Measurements from ENCODE around the gene EIF3L. TPM values are rescaled to one million over a fixed set of nuclear protein-coding genes. Genes with fewer than 3 reads are reported as not detected.

Gene EIF3L
- total RNA-seq, 1 donor from 2014 or later: 420 TPM

DNA sequence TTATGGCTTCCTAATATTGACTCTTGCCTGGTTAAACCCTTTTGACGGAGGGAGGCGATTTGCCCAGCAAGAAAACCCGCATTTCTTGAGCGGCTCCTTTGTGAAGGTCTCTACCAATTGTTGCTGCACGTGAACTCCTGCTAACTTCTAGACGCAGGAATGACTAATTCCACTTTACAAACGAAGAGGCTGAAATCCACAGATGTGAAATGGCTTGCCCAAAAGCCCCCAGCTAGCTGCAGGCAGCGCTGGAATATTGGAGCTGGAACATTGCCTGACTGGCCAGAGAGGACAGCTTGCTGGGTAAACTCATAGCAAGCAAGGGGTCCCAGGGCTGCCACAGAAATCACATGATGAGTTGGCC lies 40.9 kb upstream of the EIF3L start:
- DNase-seq (ENCODE audit: low read depth) (peak; percentile 33), FAIRE-seq (no peak)
- TF ChIP-seq CTCF (IDR thresholded peaks at IDR 0.05; ENCODE audit: insufficient read depth, low read length, severe bottlenecking): no peak
- Histone ChIP-seq H3K27me3 (ENCODE audit: control insufficient read depth, insufficient read depth, low read length) (no peaks in the 10 kb centered on the region), H3K4me3 (ENCODE audit: low read depth, low read length) (peak overlapping the region; percentile 55), H3K36me3 (ENCODE audit: control insufficient read depth, insufficient read depth, low read length) (peaks cover 2% of the 10 kb centered on the region)

DNA sequence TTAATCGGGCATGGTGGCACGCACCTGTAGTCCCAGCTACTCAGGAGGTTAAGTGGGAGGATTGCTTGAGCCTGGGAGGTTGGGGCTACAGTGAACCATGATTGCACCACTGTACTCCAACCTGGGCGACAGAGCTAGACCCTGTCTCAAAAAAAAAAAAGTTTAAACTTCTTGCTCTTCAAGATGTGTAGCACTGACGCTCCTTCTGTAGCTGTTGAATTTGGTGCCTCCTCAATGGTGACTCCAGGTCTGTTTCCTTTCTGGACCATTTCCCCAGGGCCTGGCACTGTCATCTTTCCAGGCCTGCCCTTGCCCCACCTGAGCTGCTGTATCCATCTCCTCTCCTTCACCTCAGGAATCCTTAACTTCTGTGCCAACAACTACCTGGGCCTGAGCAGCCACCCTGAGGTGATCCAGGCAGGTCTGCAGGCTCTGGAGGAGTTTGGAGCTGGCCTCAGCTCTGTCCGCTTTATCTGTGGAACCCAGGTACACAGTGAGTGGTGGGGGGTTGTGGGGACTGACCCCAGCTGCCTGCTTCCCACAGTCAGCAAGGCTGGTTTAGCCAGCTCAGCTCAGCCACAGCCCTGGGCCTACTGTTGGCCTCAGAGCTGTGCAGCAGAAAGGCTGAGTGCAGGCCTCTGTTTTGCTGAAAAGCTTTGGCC lies 39.4 kb upstream of the EIF3L start:
- Histone ChIP-seq H3K4me3 (ENCODE audit: low read depth, low read length) (no peak overlapping the region), H3K36me3 (ENCODE audit: control insufficient read depth, insufficient read depth, low read length) (peaks cover 3% of the 10 kb centered on the region), H3K27me3 (ENCODE audit: control insufficient read depth, insufficient read depth, low read length) (no peaks in the 10 kb centered on the region)
- peak; percentile 32 for FAIRE-seq
- DNase-seq (ENCODE audit: low read depth): no peak
- TF ChIP-seq CTCF (IDR thresholded peaks at IDR 0.05; ENCODE audit: insufficient read depth, low read length, severe bottlenecking): no peak

- Histone ChIP-seq H3K27me3 (ENCODE audit: control insufficient read depth, insufficient read depth, low read length) (no peaks in the 10 kb centered on the region), H3K36me3 (ENCODE audit: control insufficient read depth, insufficient read depth, low read length) (peaks cover 8% of the 10 kb centered on the region), H3K4me3 (ENCODE audit: low read depth, low read length) (no peak overlapping the region)
- TF ChIP-seq CTCF (IDR thresholded peaks at IDR 0.05; ENCODE audit: insufficient read depth, low read length, severe bottlenecking): no peak
- no peak for FAIRE-seq
- DNase-seq (ENCODE audit: low read depth): no peak
These were observed 37.4 kb upstream of the EIF3L start for GRCh38 chr22:37811867-37812266.

- Histone ChIP-seq H3K36me3 (ENCODE audit: control insufficient read depth, insufficient read depth, low read length) (peaks cover 9% of the 10 kb centered on the region), H3K27me3 (ENCODE audit: control insufficient read depth, insufficient read depth, low read length) (no peaks in the 10 kb centered on the region), H3K4me3 (ENCODE audit: low read depth, low read length) (no peak overlapping the region)
- no peak for DNase-seq (ENCODE audit: low read depth)
- TF ChIP-seq CTCF (IDR thresholded peaks at IDR 0.05; ENCODE audit: insufficient read depth, low read length, severe bottlenecking): no peak
- FAIRE-seq: peak; percentile 7
These were observed 36.1 kb upstream of the EIF3L start for GRCh38 chr22:37812869-37813678.

- TF ChIP-seq CTCF (IDR thresholded peaks at IDR 0.05; ENCODE audit: insufficient read depth, low read length, severe bottlenecking): no peak
- peak; percentile 36 for FAIRE-seq
- no peaks in the 10 kb centered on the region for H3K27me3 ChIP-seq (ENCODE audit: control insufficient read depth, insufficient read depth, low read length)
- peaks cover 9% of the 10 kb centered on the region for H3K36me3 ChIP-seq (ENCODE audit: control insufficient read depth, insufficient read depth, low read length)
- DNase-seq (ENCODE audit: low read depth): no peak
- H3K4me3 ChIP-seq (ENCODE audit: low read depth, low read length): no peak overlapping the region
These were observed 33.6 kb upstream of the EIF3L start for GRCh38 chr22:37815593-37815992.

Data from bronchial epithelial cell (primary cell).